Measurements from ENCODE around the gene CCDC6.

- TF ChIP-seq ZSCAN20 (CRISPR knock-in tag; IDR thresholded peaks at IDR 0.05), result no peak
- TF ChIP-seq CTCF (IDR thresholded peaks at IDR 0.05), result no peak
- TF ChIP-seq CBX2 (IDR thresholded peaks at IDR 0.05; ENCODE audit: borderline replicate concordance, low read depth), result no peak
- no peak for TF ChIP-seq RCOR1 (IDR thresholded peaks at IDR 0.05; ENCODE audit: low read depth, low read length)
- no peak for TF ChIP-seq MAFK (IDR thresholded peaks at IDR 0.05; ENCODE audit: partially characterized antibody)
- TF ChIP-seq POLR2A (IDR thresholded peaks at IDR 0.05; ENCODE audit: low read length), result no peak
- TF ChIP-seq EP300 (IDR thresholded peaks at IDR 0.05), result no peak
Measured at GRCh38 chr10:59949608-59950007, 43.3 kb upstream of the CCDC6 start.

Measured in A549 (cell line).